COLO829 (cell line): ENCODE measurements around the gene MUC5AC.
"Not testable (repeated sequence)": the region's sequence is repeated elsewhere in the genome, so short reads cannot be mapped to it uniquely, and the experiment has no call there.

Source experiments
- DNase-seq: peaks from one replicate; pipeline ENCODE4 v3.0.0; 2012; ENCODE audit warnings: low spot score

Gene MUC5AC, protein sequence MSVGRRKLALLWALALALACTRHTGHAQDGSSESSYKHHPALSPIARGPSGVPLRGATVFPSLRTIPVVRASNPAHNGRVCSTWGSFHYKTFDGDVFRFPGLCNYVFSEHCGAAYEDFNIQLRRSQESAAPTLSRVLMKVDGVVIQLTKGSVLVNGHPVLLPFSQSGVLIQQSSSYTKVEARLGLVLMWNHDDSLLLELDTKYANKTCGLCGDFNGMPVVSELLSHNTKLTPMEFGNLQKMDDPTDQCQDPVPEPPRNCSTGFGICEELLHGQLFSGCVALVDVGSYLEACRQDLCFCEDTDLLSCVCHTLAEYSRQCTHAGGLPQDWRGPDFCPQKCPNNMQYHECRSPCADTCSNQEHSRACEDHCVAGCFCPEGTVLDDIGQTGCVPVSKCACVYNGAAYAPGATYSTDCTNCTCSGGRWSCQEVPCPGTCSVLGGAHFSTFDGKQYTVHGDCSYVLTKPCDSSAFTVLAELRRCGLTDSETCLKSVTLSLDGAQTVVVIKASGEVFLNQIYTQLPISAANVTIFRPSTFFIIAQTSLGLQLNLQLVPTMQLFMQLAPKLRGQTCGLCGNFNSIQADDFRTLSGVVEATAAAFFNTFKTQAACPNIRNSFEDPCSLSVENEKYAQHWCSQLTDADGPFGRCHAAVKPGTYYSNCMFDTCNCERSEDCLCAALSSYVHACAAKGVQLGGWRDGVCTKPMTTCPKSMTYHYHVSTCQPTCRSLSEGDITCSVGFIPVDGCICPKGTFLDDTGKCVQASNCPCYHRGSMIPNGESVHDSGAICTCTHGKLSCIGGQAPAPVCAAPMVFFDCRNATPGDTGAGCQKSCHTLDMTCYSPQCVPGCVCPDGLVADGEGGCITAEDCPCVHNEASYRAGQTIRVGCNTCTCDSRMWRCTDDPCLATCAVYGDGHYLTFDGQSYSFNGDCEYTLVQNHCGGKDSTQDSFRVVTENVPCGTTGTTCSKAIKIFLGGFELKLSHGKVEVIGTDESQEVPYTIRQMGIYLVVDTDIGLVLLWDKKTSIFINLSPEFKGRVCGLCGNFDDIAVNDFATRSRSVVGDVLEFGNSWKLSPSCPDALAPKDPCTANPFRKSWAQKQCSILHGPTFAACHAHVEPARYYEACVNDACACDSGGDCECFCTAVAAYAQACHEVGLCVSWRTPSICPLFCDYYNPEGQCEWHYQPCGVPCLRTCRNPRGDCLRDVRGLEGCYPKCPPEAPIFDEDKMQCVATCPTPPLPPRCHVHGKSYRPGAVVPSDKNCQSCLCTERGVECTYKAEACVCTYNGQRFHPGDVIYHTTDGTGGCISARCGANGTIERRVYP (N-terminal part only)

DNA sequence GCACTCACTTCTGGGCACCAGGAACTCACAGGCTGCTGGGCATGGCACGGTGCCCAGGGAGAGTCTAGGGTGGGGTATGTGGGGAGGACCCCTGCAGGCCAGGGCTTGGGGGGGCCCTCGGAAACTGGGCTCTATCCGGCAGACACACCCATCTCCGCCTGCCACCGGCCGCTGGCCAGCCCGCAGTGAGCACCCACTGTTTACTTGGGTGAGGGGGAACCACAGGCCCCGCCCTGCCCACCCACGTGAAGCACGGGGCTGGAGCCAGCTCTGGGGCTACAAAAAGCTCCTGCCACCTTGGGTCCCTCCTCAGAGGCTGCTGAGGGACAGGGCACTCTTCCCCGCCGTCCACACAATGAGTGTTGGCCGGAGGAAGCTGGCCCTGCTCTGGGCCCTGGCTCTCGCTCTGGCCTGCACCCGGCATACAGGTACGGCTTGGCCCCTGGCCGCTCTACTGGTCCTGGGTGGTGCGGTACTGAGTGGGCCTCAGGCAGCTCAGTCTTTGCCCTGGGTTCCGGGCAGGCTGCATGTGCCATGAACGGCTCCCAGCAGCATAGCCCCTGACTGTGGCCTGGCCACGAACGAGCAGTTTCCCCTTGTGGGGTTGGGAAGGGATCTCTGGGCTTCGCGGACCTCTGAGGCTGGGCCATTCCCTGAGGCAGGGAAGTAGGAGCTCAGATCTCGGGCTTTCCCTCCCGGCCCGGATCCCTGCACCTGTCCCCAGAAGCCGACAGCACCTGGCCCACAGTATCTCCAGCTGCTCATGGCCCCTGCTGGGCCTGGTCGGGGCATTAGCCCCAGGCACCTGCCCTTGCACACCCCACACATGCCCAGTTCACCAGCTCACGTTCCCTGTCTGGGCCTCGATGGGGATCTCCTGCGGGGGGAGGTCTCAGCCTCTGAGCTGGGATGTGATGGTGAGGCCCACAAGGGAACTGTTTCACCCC, at the start of gene MUC5AC:
MUC5AC (plus strand) TSS at position 309 of the 947 bp plus-strand sequence; CDS start at position 356, 47 bp downstream.
- no peak for DNase-seq

DNA sequence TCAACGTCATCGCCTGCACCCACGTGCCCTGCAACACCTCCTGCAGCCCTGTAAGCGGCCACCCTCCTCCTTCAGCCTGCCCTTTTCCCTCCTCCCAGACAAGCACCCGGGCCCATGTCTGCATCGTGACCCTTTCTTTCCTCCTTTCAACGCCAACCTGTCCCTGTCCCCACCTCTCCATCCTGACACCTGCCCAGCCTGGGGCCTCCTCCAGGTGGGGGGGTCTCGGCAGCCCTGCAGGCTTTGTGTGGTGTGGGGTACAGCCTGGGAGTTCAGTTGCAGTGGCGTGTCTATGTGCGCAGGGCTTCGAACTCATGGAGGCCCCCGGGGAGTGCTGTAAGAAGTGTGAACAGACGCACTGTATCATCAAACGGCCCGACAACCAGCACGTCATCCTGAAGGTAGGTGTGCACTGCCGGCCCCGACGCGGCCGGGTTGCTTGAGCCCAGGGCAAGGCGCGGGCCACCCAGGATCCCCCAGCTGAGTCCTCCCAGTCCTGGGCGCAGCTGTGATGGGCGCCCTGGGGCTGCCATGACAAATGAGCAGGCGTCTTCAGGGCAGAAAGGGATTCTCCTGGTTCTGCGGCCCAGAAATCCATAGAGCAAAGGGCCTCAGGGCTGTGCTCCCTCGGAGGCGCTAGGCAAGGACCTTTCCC, 49.4 kb upstream of the MUC5AC start:
- no peak for DNase-seq

DNA sequence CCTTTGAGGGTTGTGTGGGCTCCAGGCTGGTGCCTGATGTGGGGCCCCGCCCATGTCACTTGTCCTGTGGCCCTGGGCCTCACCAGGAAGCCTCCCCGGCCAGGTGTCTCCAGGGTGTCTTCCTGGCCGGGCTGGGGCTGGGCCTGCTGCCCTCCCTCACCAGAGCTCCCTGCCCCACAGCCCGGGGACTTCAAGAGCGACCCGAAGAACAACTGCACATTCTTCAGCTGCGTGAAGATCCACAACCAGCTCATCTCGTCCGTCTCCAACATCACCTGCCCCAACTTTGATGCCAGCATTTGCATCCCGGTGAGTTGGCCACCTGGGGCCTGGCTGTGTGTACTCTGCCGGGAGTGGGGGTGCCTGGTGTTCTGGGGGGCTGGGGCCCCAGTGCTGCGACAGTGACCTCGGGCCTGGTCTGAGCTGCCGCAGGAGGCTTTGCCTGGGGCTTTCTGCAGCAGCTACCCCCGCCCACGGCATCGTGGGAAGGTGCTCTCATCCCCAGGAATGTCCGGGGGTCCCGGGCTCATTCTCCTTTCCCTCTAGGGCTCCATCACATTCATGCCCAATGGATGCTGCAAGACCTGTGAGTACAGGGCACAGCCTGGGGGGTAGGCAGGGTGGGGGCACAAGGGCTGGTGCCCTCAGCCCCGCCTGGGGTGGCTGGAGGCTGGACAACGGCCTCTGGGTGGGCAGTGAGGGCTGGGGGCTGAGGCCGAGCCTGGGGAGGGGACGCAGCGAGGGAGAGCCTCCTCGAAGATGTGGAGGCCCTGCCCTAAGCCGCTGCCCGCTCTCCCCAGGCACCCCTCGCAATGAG, 48.4 kb upstream of the MUC5AC start:
- DNase-seq = no peak

DNA sequence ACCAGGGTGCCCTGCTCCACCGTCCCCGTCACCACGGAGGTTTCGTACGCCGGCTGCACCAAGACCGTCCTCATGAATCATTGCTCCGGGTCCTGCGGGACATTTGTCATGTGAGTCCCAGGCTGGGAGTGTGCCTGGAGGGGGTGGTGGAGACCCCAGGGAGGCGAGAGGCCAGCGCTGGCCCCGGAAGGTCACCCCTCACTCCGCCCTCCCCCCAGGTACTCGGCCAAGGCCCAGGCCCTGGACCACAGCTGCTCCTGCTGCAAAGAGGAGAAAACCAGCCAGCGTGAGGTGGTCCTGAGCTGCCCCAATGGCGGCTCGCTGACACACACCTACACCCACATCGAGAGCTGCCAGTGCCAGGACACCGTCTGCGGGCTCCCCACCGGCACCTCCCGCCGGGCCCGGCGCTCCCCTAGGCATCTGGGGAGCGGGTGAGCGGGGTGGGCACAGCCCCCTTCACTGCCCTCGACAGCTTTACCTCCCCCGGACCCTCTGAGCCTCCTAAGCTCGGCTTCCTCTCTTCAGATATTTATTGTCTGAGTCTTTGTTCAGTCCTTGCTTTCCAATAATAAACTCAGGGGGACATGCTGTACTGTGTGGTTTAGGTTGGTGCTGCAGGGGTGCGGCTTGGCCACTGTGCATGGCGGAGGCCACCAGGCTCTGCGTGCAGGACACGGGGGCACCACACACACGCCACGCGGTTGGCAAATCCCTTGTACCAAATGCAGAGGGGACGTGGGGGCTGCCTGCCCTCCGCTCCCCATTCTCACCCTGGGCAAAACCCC, 47.6 kb upstream of the MUC5AC start:
- no peak for DNase-seq

DNA sequence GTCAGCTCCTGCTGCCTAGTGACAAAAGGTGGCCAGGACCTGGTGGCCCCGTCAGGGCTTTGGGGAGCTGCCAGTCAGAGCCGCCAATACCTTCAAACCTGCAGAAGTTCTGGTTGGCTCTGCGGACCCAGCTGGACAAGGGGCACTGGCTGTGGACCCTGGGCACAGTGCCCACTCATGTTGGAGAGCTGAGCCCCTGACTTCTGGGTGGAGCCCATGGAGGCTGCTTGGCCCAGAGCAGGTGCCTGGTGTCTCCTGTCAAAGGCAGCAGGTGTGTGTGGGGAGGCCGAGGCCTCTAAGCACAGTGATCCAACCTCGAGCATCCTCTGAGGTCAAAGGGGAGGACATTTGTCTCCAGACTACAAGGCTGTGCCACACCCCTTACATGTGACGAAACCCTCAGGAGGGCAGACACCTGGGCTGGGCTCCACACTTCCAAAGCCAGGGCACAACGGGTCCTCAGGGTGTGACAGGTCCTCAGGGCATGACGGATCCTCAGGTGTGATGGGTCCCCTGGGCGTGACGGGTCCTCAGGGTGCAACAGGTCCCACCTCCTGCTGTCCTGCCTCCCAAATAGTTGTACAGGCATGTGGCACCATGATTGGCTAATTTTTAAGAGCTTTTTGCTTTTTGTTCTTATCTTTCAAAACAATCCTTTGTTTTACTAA, 46.1 kb upstream of the MUC5AC start:
- no peak for DNase-seq

DNA sequence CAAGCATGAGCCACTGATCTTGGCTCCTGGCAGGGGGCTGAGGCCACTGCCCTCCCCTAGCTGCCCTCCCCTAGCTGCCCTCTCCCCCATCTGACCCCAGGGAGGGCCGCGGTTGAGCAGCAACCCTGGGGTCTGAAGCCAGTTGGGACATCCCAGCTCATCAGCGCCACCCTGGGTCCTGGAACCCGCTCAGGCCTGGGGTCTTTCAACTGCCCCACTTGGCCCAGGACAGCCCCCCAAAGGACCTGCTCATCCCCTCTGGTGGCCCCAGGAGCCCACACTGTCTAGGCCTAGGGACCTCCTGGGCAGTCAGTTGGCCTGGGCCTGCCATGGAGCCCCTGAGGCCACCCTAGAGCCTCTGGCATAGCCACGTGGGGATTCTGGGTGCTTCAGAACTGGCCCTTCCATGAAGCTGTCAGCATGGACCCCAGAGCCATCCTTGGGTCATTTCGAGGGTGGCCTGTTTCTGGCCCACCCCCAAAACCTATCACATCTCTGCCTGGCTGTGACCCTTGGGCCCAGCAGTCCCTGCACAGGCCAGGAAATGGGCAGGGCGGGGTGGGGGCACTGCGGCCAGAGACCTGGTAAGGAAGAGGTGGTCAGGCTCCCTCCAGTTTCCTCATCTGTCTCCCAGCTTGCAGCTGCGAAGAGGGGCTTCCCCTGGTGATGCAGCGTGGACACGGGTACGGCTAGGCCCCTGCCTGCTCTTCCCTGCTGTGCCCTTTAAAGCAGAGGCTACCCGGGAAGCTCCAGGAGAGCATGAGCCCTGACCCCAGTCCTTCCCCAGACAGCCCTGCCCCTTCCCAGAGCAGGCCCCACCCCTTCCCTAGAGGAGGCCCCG, 45.2 kb upstream of the MUC5AC start:
- no peak for DNase-seq

DNA sequence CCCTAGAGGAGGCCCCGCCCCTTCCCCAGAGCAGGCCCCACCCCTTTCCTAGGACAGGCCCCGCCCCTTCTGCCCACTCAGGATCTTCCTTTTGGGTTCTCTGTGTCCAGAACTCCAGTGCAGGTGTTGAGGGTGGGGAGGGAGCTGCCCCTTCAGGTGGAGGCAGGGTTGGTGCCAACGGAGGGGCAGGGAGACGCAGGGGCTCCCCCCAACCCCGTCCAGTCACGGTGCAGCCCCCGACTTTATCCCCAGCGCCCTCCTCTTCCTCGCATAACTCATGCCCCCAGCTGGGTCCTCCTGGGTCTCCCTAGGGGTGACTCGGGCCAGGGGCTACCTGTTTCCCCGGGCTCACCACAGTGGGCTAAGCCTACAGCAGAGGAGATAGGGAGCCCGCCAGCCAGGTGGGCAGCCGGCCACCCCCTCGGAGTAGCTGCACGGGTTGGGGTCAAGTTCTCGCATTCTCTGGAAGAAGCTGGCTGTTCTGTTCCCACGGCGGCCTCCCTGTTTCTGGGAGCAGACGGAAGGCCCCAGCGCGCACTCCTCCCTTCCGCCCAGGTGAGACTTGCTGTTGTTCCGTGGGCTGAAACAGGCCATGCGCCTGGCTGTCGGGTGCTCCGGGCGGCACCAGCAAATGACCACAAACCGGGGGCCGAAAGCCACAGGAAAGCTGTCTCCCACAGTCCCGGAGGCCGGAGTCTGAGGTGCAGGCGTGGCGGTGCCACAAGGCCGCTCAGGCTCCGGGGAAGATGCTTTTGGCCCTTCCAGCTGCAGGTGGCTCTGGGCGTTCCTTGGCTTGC, 44.1 kb upstream of the MUC5AC start:
- DNase-seq = no peak

DNA sequence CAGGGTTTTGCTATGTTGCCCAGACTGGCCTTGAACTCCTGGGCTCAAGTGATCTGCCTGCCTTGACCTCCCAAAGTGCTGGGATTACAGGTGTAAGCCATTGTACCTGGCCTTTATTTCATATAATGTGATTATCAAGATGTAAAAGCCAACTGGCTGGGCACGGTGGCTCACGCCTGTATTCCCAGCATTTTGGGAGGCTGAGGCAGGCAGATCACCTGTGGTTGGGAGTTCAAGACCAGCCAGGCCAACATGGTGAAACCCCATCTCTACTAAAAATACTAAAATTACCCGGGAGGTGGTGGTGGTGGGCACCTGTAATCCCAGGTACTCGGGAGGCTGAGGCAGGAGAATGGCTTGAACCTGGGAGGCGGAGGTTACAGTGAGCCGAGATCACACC, 42.5 kb upstream of the MUC5AC start:
- DNase-seq = not testable (repeated sequence)

DNA sequence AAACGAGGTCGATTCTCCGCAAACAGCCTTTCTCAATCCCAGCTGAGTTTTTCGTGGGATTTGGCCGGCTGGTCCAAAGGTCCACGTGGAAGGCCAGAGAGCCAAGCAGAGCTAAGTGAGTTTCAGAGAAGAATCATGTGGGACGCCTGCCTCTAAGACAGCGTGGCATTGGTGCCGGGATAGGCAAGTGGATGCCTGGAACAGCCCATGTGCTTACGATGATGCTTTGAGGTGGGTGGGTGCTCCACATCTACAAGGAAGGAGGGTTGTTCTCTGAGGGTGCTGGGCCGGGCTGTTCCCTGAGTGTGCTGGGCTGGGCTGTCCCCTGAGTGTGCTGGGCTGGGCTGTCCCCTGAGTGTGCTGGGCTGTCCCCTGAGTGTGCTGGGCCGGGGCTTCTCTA, 41.6 kb upstream of the MUC5AC start:
- no peak for DNase-seq

DNA sequence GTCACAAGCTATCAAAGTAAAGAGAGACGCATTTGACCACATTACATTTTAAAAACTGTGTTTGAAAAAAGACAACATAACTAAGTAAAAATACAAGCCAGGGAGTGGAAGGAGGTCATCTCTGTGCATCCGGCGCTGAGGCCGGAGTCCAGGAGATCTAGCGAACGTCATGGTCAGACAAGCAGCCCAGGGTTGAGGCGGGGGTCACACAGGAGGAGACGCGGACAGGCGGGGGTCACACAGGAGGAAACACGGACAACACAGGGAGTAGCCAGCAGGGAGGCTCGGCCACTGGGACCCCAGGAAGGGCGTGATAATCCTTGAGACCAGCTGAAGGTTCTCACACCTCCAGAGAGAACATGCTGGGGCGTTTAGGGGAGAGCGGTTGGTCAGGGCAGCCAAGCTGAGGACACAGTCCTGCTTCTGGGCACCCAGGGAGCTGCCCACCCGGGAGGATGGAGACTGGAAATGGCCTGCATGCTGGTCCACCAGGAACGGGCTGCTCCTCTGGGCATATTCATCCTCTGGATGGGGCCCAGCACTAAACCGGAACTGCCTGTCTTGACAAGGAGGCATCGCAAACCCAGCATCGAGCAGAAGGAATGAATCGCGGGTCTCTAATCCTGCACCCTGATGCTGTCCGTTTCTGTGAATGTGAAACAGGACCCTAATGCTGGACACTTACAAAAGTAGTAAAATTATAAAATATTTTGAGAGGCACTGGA, 40.9 kb upstream of the MUC5AC start:
- DNase-seq = no peak

DNA sequence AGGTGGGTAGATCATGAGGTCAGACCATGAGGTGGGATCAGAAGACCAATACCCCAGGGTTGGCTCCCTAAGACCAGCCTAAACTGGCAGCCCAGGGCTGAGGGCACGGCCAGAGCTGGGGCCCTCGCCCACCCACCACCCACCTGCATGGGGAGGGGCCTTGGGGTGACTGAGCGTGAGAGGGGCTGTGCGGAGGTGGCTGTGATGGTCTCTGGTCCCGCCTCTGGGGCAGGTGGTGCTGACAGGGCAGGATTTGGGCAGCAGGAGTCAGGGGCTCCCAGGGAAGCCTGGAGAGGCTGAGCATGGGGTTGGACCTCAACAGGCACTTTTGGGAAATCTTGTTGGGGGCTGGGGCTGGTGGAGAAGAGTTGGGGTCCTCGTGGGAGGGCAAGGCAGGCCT, 39.8 kb upstream of the MUC5AC start:
- DNase-seq = no peak

DNA sequence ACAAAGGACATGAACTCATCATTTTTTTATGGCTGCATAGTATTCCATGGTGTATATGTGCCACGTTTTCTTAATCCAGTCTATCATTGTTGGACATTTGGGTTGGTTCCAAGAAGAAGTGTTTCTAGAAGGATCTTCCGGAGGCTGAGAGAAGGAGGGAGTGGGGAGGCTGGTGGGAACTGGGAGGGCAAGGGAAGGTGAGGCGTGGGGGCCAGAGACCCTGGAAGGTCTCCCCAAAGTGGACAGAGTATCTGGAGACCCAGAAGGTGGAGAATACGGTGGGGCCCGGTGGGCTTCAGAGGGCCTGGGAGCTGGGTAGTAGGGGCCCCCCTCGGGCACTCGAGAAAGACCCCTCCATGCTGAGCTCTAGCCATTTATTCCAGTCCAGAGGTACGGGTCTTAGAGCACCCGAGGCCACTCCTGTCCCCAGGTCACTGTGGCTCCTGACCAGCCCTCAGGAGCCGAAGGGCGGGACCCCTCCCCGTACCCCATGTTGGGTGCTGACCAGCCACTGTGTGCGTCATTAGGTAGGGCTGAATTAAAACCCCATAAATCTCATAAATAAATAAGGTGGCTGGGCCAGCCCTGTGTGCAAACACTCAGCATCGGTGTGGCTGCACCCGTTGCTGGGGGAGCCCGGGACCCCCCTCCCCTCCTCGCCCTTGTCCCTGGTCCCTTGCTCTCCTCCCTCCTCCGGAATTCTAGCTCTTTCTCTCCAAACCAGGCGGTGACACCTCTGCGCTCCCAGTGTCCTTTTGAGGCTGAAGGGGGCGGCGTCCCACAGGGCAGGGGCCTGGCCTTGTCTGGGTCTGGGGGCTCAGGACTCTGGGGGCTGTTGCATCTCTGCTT, 38.8 kb upstream of the MUC5AC start:
- no peak for DNase-seq

DNA sequence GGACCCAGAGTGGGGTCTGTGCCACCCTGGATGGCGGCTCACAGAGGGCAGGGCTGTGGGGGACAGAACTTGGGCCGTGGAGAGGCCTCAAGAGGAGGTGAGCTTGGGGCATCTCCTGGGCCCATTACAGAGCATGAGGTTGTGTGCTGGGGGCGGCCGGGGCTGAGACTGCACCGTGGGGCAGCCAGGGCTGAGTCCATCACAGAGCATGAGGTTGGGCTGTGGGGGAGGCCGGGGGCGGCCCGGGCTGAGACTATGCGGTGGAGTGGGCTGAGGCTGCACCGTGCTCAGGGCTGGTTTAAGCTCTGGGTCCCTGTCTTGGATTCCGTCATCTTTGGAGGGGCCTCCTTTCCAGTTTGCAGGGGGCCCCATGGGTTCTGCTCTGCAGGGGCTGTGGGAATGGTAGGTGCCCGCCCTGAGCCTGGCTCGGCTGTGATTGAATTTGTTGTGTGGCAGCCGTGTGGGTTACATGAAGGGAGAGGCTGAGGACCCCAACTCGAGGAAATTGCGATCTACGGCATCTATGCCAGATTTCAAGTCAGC, 38.1 kb upstream of the MUC5AC start:
- DNase-seq = no peak

DNA sequence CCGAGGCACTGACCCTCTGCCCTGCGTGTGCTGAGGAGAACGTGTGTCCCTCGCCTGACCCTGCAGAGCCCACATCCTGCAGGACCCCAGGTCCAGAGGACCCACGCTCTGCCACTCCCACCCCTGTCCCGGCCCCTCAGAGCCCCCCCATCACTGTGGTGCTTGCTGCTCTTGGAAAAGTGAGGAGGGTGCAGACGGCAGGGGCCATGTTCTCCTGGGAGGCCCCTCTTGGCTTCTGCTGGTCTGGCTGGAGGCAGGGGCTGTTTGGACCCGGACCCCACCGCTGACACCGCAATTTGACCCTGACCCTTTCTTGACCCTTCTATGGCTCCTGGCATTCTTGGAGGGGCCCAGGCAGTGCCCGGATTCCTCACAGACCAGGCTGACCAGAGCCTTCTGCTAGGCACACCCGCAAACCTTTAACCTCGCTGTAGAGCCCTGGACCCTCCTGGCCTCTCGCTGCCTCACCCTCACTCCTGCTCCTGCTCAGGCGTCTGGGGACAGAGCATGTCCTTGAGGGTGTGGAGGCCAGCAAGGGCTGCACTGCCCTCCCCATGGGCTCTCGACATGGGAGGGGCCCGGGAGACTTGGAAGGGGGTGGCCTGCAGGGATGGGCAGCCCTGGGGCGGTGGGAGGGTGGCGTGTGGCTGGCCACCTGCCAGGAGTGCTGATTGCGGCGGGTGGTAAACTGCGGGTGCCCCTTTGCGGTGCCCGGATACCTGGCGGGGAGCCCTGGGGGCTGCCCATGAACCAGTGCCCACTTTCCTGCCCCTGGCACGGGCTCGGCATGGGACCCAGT, 37.0 kb upstream of the MUC5AC start:
- no peak for DNase-seq
